Measurements from ENCODE around the gene NAALADL2. TPM values are rescaled to one million over a fixed set of nuclear protein-coding genes. Genes with fewer than 3 reads are reported as not detected.

NAALADL2 gene
- total RNA-seq, 1 donor, result 13.4 TPM

- TF ChIP-seq CTCF (IDR thresholded peaks at IDR 0.05; ENCODE audit: insufficient read depth, low read depth, low read length), result no peak
- H3K4me3 ChIP-seq (ENCODE audit: low read depth, low read length), result no peak overlapping the region
- no peak for DNase-seq (ENCODE audit: low read depth)
Measured at GRCh38 chr3:175103298-175103697, 244.2 kb downstream of the NAALADL2 start.

GRCh38 chr3:175105066-175105465, 245.9 kb downstream of the NAALADL2 start:
- peak; percentile 13 for DNase-seq (ENCODE audit: low read depth)
- no peak for TF ChIP-seq CTCF (IDR thresholded peaks at IDR 0.05; ENCODE audit: insufficient read depth, low read depth, low read length)

GRCh38 chr3:175107231-175107630, 248.1 kb downstream of the NAALADL2 start:
- H3K4me3 ChIP-seq (ENCODE audit: low read depth, low read length), result no peak overlapping the region
- TF ChIP-seq CTCF (IDR thresholded peaks at IDR 0.05; ENCODE audit: insufficient read depth, low read depth, low read length), result no peak
- no peak for DNase-seq (ENCODE audit: low read depth)

More at GRCh38 chr3:175105066-175105465, 245.9 kb downstream of the NAALADL2 start:
- no peak overlapping the region for H3K4me3 ChIP-seq (ENCODE audit: low read depth, low read length)

DNA sequence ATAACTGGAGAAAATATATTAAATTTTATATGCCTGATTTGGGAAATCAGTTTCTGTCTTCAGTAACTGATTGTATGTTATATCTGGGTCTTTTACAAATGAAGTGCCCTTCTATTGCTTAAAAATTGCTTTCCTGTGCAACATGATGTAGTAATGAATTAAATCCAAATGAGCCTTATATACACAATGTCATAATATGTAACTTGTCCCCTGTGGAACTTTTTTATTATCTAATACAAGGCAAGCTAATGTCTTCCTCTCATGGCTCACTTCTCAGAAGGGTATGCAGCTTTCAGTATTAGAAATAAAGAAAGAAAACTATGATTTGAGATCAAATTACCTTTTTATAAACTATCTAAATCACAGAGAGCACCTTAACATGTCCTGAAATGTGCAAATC, 248.9 kb downstream of the NAALADL2 start:
- TF ChIP-seq CTCF (IDR thresholded peaks at IDR 0.05; ENCODE audit: insufficient read depth, low read depth, low read length), result no peak
- H3K4me3 ChIP-seq (ENCODE audit: low read depth, low read length), result no peak overlapping the region
- DNase-seq (ENCODE audit: low read depth), result no peak

DNA sequence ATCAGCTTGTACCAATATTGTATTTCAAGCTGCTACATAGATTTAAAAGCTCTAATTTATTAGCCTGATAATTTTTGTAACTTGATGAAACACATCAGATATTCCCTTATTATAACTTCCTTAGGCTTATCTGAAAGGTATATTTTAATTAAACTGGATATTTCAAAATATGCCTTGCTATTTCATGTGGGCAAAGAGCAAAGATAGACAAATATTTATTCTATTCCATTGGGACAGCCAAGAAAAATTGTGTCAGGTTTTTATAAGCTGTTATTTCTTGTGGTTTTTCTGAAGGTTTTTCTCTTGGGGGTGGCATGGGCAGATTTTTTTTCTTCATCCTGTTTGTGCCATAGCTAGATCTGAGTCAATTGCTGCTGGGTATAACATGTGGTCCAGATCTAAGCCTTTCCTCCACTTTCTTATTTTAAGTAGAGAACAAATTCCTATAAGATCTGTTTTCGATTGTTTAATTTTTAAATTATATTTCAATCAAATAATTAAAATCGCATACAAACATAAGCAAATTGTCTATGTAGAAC, 249.5 kb downstream of the NAALADL2 start:
- no peak overlapping the region for H3K4me3 ChIP-seq (ENCODE audit: low read depth, low read length)
- no peak for DNase-seq (ENCODE audit: low read depth)
- TF ChIP-seq CTCF (IDR thresholded peaks at IDR 0.05; ENCODE audit: insufficient read depth, low read depth, low read length), result no peak

DNA sequence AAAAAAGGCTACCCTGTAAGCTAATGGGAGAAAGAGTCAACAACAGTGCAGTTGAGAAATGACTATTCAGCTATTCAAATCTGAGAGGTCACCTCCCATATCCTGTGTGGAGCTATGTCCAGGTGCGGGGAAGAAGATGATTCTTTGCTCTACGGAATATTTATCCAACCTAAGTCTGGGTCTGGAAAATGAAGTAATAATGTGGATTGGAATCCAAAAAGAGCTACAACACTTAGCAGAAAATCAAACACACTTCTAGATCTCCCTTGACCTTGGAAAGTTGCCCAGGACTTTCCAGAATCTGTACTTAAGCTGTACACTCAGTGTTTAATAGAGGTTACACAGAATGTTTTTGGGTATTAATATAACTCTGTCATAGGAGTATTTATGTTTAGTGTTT, 251.9 kb downstream of the NAALADL2 start:
- no peak overlapping the region for H3K4me3 ChIP-seq (ENCODE audit: low read depth, low read length)
- DNase-seq (ENCODE audit: low read depth), result peak; percentile 55
- no peak for TF ChIP-seq CTCF (IDR thresholded peaks at IDR 0.05; ENCODE audit: insufficient read depth, low read depth, low read length)

- H3K4me3 ChIP-seq (ENCODE audit: low read depth, low read length), result no peak overlapping the region
- TF ChIP-seq CTCF (IDR thresholded peaks at IDR 0.05; ENCODE audit: insufficient read depth, low read depth, low read length), result no peak
- DNase-seq (ENCODE audit: low read depth), result no peak
Measured at GRCh38 chr3:175118382-175118941, 259.3 kb downstream of the NAALADL2 start.

All from fibroblast of villous mesenchyme (primary cell).